Stimulated activated effector memory CD8-positive, alpha-beta T cell treated with anti-CD3 and anti-CD28 coated beads, Interleukin-12 subunit alpha, Interleukin-12 subunit beta, amount 100 ng/mL, for 72 hours (primary cell): ENCODE measurements around the gene WFDC5.
"Not testable (repeated sequence)": the region's sequence is repeated elsewhere in the genome, so short reads cannot be mapped to it uniquely, and the experiment has no call there.

Experiments used
- ATAC-seq: fragments of 150-1000 bp; cut with Tn5 transposase; 2 replicates; pipeline ENCODE4 v1.10.0; 2021
- DNase-seq, 2 donors: peaks; one replicate each; pipeline ENCODE4 v3.0.0; 2021 to 2022; ENCODE audit warnings: low spot score in 2 of 2
- H3K27ac Mint-ChIP-seq: one replicate; pipeline ENCODE4 v1.8.0; 2022; ENCODE audit warnings: mild to moderate bottlenecking, mixed read lengths
- H3K36me3 Mint-ChIP-seq: one replicate; pipeline ENCODE4 v1.8.0; 2022; ENCODE audit warnings: mild to moderate bottlenecking, mixed read lengths
- H3K4me1 Mint-ChIP-seq: one replicate; pipeline ENCODE4 v1.8.0; 2022; ENCODE audit warnings: mixed read lengths
- H3K4me3 Mint-ChIP-seq: one replicate; pipeline ENCODE4 v1.8.0; 2022; ENCODE audit warnings: mild to moderate bottlenecking, mixed read lengths
- H3K9me3 Mint-ChIP-seq: one replicate; pipeline ENCODE4 v1.8.0; 2022; ENCODE audit warnings: mixed read lengths

The WFDC5 gene

GRCh38 chr20:45114465-45115385, at the start of gene WFDC5:
TSS of gene WFDC5 (minus strand) at chr20:45115174. CDS start at chr20:45115083, 91 bp downstream.
- ATAC-seq = peak; percentile 86
- Mint-ChIP-seq H3K27ac (peak within 1 kb of the TSS; percentile 18), H3K4me3 (peak within 1 kb of the TSS; percentile 58), H3K9me3 (no peaks in the 10 kb centered on the region), H3K36me3 (no peaks in the 10 kb centered on the region), H3K4me1 (peaks cover 30% of the 10 kb centered on the region)
- DNase-seq = peak in 1 of 2 donors; percentile 50

- Mint-ChIP-seq H3K4me3 (no peak overlapping the region), H3K27ac (no peak overlapping the region), H3K4me1 (no peaks in the 10 kb centered on the region), H3K36me3 (no peaks in the 10 kb centered on the region), H3K9me3 (peaks cover 21% of the 10 kb centered on the region)
- no peak for DNase-seq
- ATAC-seq = no peak
Measured at GRCh38 chr20:45163083-45163803, 48.3 kb upstream of the WFDC5 start.

- peaks cover 21% of the 10 kb centered on the region for H3K9me3 Mint-ChIP-seq
- H3K4me3 Mint-ChIP-seq = no peak overlapping the region
- no peaks in the 10 kb centered on the region for H3K36me3 Mint-ChIP-seq
- no peak overlapping the region for H3K27ac Mint-ChIP-seq
- no peak for DNase-seq
- H3K4me1 Mint-ChIP-seq = no peaks in the 10 kb centered on the region
- no peak for ATAC-seq
Measured at GRCh38 chr20:45157962-45158361, 43.0 kb upstream of the WFDC5 start.

- no peaks in the 10 kb centered on the region for H3K4me1 Mint-ChIP-seq
- no peak overlapping the region for H3K4me3 Mint-ChIP-seq
- H3K27ac Mint-ChIP-seq = no peak overlapping the region
- ATAC-seq (no peak), DNase-seq (no peak)
- peaks cover 14% of the 10 kb centered on the region for H3K9me3 Mint-ChIP-seq
- H3K36me3 Mint-ChIP-seq = no peaks in the 10 kb centered on the region
Measured at GRCh38 chr20:45156713-45157112, 41.7 kb upstream of the WFDC5 start.

GRCh38 chr20:45154794-45155193, 39.8 kb upstream of the WFDC5 start:
- H3K4me3 Mint-ChIP-seq, DNase-seq, H3K27ac Mint-ChIP-seq, H3K4me1 Mint-ChIP-seq, ATAC-seq, H3K36me3 Mint-ChIP-seq: not testable (repeated sequence)
- H3K9me3 Mint-ChIP-seq = peaks cover 12% of the 10 kb centered on the region

GRCh38 chr20:45154183-45154582, 39.2 kb upstream of the WFDC5 start:
- H3K4me1 Mint-ChIP-seq = no peaks in the 10 kb centered on the region
- peaks cover 9% of the 10 kb centered on the region for H3K9me3 Mint-ChIP-seq
- no peaks in the 10 kb centered on the region for H3K36me3 Mint-ChIP-seq
- H3K4me3 Mint-ChIP-seq = no peak overlapping the region
- no peak for DNase-seq
- H3K27ac Mint-ChIP-seq = no peak overlapping the region
- ATAC-seq = no peak

GRCh38 chr20:45153752-45154151, 38.8 kb upstream of the WFDC5 start:
- no peak for ATAC-seq

GRCh38 chr20:45153147-45153546, 38.2 kb upstream of the WFDC5 start:
- no peaks in the 10 kb centered on the region for H3K36me3 Mint-ChIP-seq

More at GRCh38 chr20:45153752-45154151, 38.8 kb upstream of the WFDC5 start:
- no peak overlapping the region for H3K4me3 Mint-ChIP-seq
- no peak overlapping the region for H3K27ac Mint-ChIP-seq
- no peaks in the 10 kb centered on the region for H3K4me1 Mint-ChIP-seq
- no peaks in the 10 kb centered on the region for H3K36me3 Mint-ChIP-seq
- DNase-seq = no peak
- peaks cover 5% of the 10 kb centered on the region for H3K9me3 Mint-ChIP-seq

GRCh38 chr20:45152405-45152804, 37.4 kb upstream of the WFDC5 start:
- Mint-ChIP-seq H3K4me3 (no peak overlapping the region), H3K27ac (no peak overlapping the region), H3K9me3 (no peaks in the 10 kb centered on the region), H3K36me3 (no peaks in the 10 kb centered on the region), H3K4me1 (no peaks in the 10 kb centered on the region)
- ATAC-seq (no peak), DNase-seq (no peak)

More at GRCh38 chr20:45153147-45153546, 38.2 kb upstream of the WFDC5 start:
- ATAC-seq (no peak), DNase-seq (no peak)
- no peak overlapping the region for H3K27ac Mint-ChIP-seq
- H3K4me3 Mint-ChIP-seq = no peak overlapping the region
- no peaks in the 10 kb centered on the region for H3K4me1 Mint-ChIP-seq
- no peaks in the 10 kb centered on the region for H3K9me3 Mint-ChIP-seq

GRCh38 chr20:45149062-45149461, 34.1 kb upstream of the WFDC5 start:
- DNase-seq = no peak
- H3K9me3 Mint-ChIP-seq = no peaks in the 10 kb centered on the region
- ATAC-seq = no peak
- H3K36me3 Mint-ChIP-seq = no peaks in the 10 kb centered on the region
- H3K27ac Mint-ChIP-seq = no peak overlapping the region
- no peaks in the 10 kb centered on the region for H3K4me1 Mint-ChIP-seq
- H3K4me3 Mint-ChIP-seq = no peak overlapping the region

GRCh38 chr20:45140836-45141235, 25.9 kb upstream of the WFDC5 start:
- Mint-ChIP-seq H3K4me1 (no peaks in the 10 kb centered on the region), H3K9me3 (no peaks in the 10 kb centered on the region), H3K4me3 (no peak overlapping the region), H3K27ac (no peak overlapping the region), H3K36me3 (no peaks in the 10 kb centered on the region)
- DNase-seq = no peak
- no peak for ATAC-seq

- not testable (repeated sequence) for H3K9me3 Mint-ChIP-seq, ATAC-seq, DNase-seq, H3K4me3 Mint-ChIP-seq, H3K36me3 Mint-ChIP-seq, H3K4me1 Mint-ChIP-seq, H3K27ac Mint-ChIP-seq
Measured at GRCh38 chr20:45139733-45140375, 24.9 kb upstream of the WFDC5 start.

- DNase-seq (peak; percentile 67 to 91), ATAC-seq (peak; percentile 73)
- no peak overlapping the region for H3K27ac Mint-ChIP-seq
- no peaks in the 10 kb centered on the region for H3K4me1 Mint-ChIP-seq
- no peaks in the 10 kb centered on the region for H3K9me3 Mint-ChIP-seq
- no peaks in the 10 kb centered on the region for H3K36me3 Mint-ChIP-seq
- no peak overlapping the region for H3K4me3 Mint-ChIP-seq
Measured at GRCh38 chr20:45138561-45139300, 23.8 kb upstream of the WFDC5 start.

- Mint-ChIP-seq H3K9me3 (no peaks in the 10 kb centered on the region), H3K4me1 (no peaks in the 10 kb centered on the region), H3K27ac (no peak overlapping the region), H3K36me3 (no peaks in the 10 kb centered on the region), H3K4me3 (no peak overlapping the region)
- ATAC-seq (no peak), DNase-seq (no peak)
Measured at GRCh38 chr20:45136911-45137310, 21.9 kb upstream of the WFDC5 start.

- no peak for ATAC-seq
- no peak for DNase-seq
- no peaks in the 10 kb centered on the region for H3K9me3 Mint-ChIP-seq
Measured at GRCh38 chr20:45128099-45128498, 13.1 kb upstream of the WFDC5 start.

More at GRCh38 chr20:45128099-45128498, 13.1 kb upstream of the WFDC5 start:
- Mint-ChIP-seq H3K27ac (no peak overlapping the region), H3K4me1 (no peaks in the 10 kb centered on the region), H3K36me3 (no peaks in the 10 kb centered on the region), H3K4me3 (no peak overlapping the region)
